NB4 (cell line): ENCODE measurements around the gene NAV3.

Experiments
- DNase-seq: peaks from one replicate; pipeline ENCODE4 v3.0.0; 2010; ENCODE audit warnings: low read depth
- H3K4me3 ChIP-seq: one replicate; pipeline ENCODE4 v1.5.1; 2011; ENCODE audit warnings: mild to moderate bottlenecking, low read depth, low read length, moderate library complexity
- MYC ChIP-seq: IDR thresholded peaks from 2 replicates; pipeline ENCODE4 v1.6.1; 2011; ENCODE audit warnings: low read depth, low read length
- POLR2A ChIP-seq: IDR thresholded peaks from 2 replicates; pipeline ENCODE4 v1.6.1; 2011; ENCODE audit warnings: mild to moderate bottlenecking; ENCODE audit not compliant: insufficient read length; ENCODE audit errors: extremely low read depth
- TF ChIP-seq, protein P1 (sequence below): IDR thresholded peaks from one replicate; pipeline ENCODE4 v1.5.1; 2012; ENCODE audit warnings: low read depth, low read length
- TF ChIP-seq, protein P2 (sequence below): IDR thresholded peaks from 2 replicates; pipeline ENCODE4 v1.6.1; 2011; ENCODE audit warnings: low read depth, low read length

Gene NAV3

DNA sequence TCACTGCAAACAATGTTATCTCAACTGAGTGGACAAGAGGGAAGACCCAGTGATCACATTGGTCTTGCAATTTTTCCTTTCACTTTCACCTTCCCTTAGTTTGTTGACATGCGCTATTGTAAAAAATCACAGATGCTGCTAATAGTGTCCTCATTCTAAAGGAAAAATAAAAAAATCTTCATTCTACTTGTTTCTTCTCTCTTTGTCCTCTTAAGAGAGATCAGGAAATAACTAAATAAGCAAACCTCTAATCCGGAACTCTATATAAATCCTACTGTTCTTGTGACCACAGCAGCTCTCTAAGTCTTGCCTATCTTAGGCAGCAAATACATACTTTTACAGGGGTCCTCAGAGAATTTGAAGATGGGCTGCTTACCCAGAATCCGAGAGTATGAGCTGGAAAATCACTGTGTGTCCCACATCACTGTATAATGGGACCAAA lies 257.7 kb downstream of the NAV3 start:
- H3K4me3 ChIP-seq, result no peak overlapping the region
- DNase-seq, result no peak
- TF ChIP-seq, protein P1, sequence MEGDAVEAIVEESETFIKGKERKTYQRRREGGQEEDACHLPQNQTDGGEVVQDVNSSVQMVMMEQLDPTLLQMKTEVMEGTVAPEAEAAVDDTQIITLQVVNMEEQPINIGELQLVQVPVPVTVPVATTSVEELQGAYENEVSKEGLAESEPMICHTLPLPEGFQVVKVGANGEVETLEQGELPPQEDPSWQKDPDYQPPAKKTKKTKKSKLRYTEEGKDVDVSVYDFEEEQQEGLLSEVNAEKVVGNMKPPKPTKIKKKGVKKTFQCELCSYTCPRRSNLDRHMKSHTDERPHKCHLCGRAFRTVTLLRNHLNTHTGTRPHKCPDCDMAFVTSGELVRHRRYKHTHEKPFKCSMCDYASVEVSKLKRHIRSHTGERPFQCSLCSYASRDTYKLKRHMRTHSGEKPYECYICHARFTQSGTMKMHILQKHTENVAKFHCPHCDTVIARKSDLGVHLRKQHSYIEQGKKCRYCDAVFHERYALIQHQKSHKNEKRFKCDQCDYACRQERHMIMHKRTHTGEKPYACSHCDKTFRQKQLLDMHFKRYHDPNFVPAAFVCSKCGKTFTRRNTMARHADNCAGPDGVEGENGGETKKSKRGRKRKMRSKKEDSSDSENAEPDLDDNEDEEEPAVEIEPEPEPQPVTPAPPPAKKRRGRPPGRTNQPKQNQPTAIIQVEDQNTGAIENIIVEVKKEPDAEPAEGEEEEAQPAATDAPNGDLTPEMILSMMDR, result no peak
- no peak for TF ChIP-seq MYC
- TF ChIP-seq POLR2A, result no peak
- TF ChIP-seq, protein P2, sequence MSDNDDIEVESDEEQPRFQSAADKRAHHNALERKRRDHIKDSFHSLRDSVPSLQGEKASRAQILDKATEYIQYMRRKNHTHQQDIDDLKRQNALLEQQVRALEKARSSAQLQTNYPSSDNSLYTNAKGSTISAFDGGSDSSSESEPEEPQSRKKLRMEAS, result no peak

DNA sequence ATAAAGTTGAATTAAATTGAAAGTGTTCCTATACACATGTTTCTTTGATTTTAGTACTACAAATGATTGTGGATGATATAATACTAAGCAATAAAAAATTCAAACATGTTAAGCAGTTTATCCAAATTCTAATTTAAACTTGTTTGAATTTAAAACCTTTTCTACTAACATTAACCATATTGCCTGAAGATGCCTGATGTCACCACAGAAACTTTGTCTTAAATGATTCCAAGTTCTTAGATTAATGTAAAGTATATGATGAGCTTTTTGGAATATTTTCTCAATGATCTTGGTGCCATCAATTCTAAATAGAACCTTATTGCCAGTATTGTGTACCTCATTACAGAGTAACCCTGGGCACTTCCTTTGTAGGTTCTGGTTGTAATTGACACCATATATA lies 259.6 kb downstream of the NAV3 start:
- no peak for DNase-seq
- H3K4me3 ChIP-seq, result no peak overlapping the region
- TF ChIP-seq, protein P1, result no peak
- TF ChIP-seq MYC (no peak), POLR2A (no peak)
- TF ChIP-seq, protein P2, result no peak

DNA sequence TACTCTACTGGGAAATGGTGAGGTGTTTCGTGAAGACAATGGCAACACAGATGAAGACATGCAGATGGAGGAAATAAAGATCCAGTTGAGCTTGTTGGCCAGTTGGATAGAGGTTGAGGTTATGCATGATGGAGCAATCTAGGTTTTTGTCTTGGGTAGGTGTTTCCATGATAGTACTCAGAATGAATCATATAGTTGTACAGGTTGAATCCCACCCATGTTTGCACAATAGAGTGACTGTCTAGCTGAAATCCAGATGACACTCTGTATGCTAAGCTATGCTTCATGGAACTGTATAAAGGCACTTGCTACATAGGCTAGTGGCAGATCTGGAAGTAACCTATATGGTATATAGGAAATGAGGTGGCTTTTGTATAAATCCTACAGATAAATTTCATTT lies 264.9 kb downstream of the NAV3 start:
- H3K4me3 ChIP-seq, result no peak overlapping the region
- TF ChIP-seq MYC (no peak), POLR2A (no peak)
- TF ChIP-seq, protein P1, result no peak
- TF ChIP-seq, protein P2, result no peak
- DNase-seq, result no peak

DNA sequence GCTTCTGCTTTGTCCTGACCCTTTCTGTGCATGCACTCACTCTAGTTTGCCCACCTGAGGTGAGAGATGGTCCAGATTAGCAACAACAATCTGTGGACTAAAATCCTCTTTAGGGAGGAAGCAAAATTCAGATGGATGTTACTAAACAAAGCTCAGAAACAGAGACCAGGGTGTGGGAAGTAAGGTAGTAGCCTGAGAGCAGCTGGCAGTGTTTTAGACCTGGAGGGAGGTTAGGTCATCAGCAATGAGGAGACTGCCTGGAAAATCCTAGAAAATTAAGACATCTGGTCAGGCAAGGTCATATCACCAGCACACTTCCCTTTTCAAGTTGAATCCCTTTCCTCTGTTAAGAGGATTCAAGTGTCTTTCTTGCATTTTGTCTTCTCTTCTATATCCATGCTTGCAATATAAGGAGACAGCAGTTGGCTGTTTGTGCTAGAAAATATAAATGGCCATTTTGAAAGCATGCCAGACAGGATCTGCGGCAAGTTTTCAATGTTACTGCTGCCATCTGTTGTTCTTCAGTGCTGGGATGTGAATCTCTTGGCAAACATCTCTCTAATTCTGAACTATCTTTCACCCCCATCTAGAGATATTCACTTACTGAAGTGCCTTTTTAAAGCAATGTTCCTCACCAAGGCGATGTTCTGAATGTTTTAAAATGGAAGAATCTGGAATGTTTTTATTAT lies 266.4 kb downstream of the NAV3 start:
- DNase-seq, result no peak
- H3K4me3 ChIP-seq, result no peak overlapping the region
- no peak for TF ChIP-seq POLR2A
- TF ChIP-seq, protein P1, result no peak
- TF ChIP-seq, protein P2, result no peak
- no peak for TF ChIP-seq MYC

DNA sequence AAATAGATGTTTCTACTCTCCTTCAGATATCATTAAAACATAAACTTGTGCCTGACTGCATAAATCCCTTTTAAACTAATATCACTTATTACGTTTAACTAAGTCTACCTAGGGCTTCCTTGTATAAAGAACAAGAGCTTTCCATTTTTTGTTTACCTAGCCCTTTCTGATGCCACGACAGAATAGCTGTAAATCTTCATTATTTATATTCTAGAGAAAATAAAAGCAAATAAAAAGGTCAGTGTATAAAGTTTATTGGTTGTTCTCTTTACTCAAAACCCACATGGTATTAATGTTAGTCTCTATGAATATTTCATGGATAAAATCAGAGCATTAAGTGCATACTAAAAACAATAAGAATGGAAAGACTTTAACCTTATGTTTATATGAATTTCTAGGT lies 269.1 kb downstream of the NAV3 start:
- TF ChIP-seq POLR2A (no peak), MYC (no peak)
- TF ChIP-seq, protein P1, result no peak
- TF ChIP-seq, protein P2, result no peak
- H3K4me3 ChIP-seq, result no peak overlapping the region
- DNase-seq, result no peak
